Activated CD8-positive, alpha-beta T cell treated with anti-CD3 and anti-CD28 coated beads for 36 hours (primary cell): Measurements from ENCODE around the gene KLK15. TPM values are rescaled to one million over a fixed set of nuclear protein-coding genes. Genes with fewer than 3 reads are reported as not detected.

Experiments
- ATAC-seq: fragments of 200-7000 bp; cut with Tn5 transposase; one replicate; pipeline ENCODE4 v1.10.0; 2021; ENCODE audit warnings: mild to moderate bottlenecking, moderate library complexity
- CTCF ChIA-PET: fragments of 350-600 bp; sonication (Branson Sonifier 250); formaldehyde crosslinking; loops from one replicate; lab custom pipeline; 2021; ENCODE audit warnings: antibody characterized with exemption; lab: Charles Lee
- POLR2A ChIA-PET: fragments of 350-600 bp; sonication (Branson Sonifier 250); formaldehyde crosslinking; loops from one replicate; lab custom pipeline; 2021; ENCODE audit warnings: antibody characterized with exemption; lab: Charles Lee
- DNase-seq: peaks from one replicate; pipeline ENCODE4 v3.0.0-alpha.2; 2020
- H3K27ac Mint-ChIP-seq: one replicate; pipeline ENCODE4 v1.8.0; 2021; ENCODE audit warnings: mild to moderate bottlenecking, mixed read lengths
- H3K27me3 Mint-ChIP-seq: one replicate; pipeline ENCODE4 v1.8.0; 2021; ENCODE audit warnings: mixed read lengths
- H3K36me3 Mint-ChIP-seq: one replicate; pipeline ENCODE4 v1.8.0; 2021; ENCODE audit warnings: low read depth, mixed read lengths
- H3K4me1 Mint-ChIP-seq: one replicate; pipeline ENCODE4 v1.8.0; 2021; ENCODE audit warnings: low read depth, mixed read lengths
- H3K4me3 Mint-ChIP-seq: one replicate; pipeline ENCODE4 v1.8.0; 2021; ENCODE audit warnings: mild to moderate bottlenecking, moderate library complexity, mixed read lengths
- H3K9me3 Mint-ChIP-seq: one replicate; pipeline ENCODE4 v1.8.0; 2021; ENCODE audit warnings: mixed read lengths
- CTCF ChIP-seq: fragments of 200-600 bp; IDR thresholded peaks from one replicate; pipeline ENCODE4 v1.8.0; 2022; ENCODE audit warnings: antibody characterized with exemption, mild to moderate bottlenecking
- intact Hi-C: fragments of 100-400 bp; cut with micrococcal nuclease; formaldehyde crosslinking; loops from one replicate; pipeline ENCODE4 v1.10.0; 2022
- total RNA-seq, 2 experiments: library from RNA; stranded (reverse); gene quantifications; one replicate each; pipeline ENCODE4 v1.2.3, GENCODE V29; 2021

The KLK15 gene
- total RNA-seq, 2 experiments from 2014 or later, result not detected

GRCh38 chr19:50796128-50796633 lies 37.2 kb downstream of the KLK15 start:
- no peak for TF ChIP-seq CTCF

GRCh38 chr19:50795664-50796073 lies 37.7 kb downstream of the KLK15 start:
- Mint-ChIP-seq H3K4me3 (no peak overlapping the region), H3K27ac (peak overlapping the region; percentile 34), H3K4me1 (peaks cover 14% of the 10 kb centered on the region), H3K27me3 (no peaks in the 10 kb centered on the region), H3K36me3 (peaks cover 41% of the 10 kb centered on the region), H3K9me3 (no peaks in the 10 kb centered on the region)
- DNase-seq, result no peak
- POLR2A ChIA-PET, result interaction anchor here (0.6 to 9.4 kb wide), 12 partner anchors 7 to 72 kb away, joined by 3 to 99 read pairs (median 4); partner anchors contain the start of gene CLEC11A
- intact Hi-C loops, result no loop called here
- TF ChIP-seq CTCF, result no peak
- CTCF ChIA-PET, result interaction anchor here (1.6 kb wide), 1 partner anchor 126 kb away, joined by 13 read pairs; no protein-coding TSS in a partner anchor
- ATAC-seq, result no peak

More at GRCh38 chr19:50796128-50796633, 37.2 kb downstream of the KLK15 start:
- ATAC-seq, result peak; percentile 15
- Mint-ChIP-seq H3K9me3 (no peaks in the 10 kb centered on the region), H3K4me3 (no peak overlapping the region), H3K27ac (peak overlapping the region; percentile 34), H3K27me3 (no peaks in the 10 kb centered on the region), H3K4me1 (peaks cover 19% of the 10 kb centered on the region), H3K36me3 (peaks cover 46% of the 10 kb centered on the region)
- CTCF ChIA-PET, result interaction anchor here (1.8 kb wide), 1 partner anchor 126 kb away, joined by 9 read pairs; no protein-coding TSS in a partner anchor
- POLR2A ChIA-PET, result interaction anchor here (0.6 to 9.4 kb wide), 13 partner anchors 6 to 126 kb away, joined by 3 to 99 read pairs (median 3); partner anchors contain the start of gene CLEC11A
- intact Hi-C loops, result no loop called here
- DNase-seq, result peak; percentile 39

GRCh38 chr19:50794876-50795663 lies 38.3 kb downstream of the KLK15 start:
- DNase-seq, result peak; percentile 46
- no peak for TF ChIP-seq CTCF
- intact Hi-C loops, result no loop called here
- Mint-ChIP-seq H3K4me1 (peaks cover 11% of the 10 kb centered on the region), H3K27ac (no peak overlapping the region), H3K36me3 (peaks cover 37% of the 10 kb centered on the region), H3K27me3 (no peaks in the 10 kb centered on the region), H3K4me3 (no peak overlapping the region), H3K9me3 (no peaks in the 10 kb centered on the region)
- ATAC-seq, result peak; percentile 19
- ChIA-PET CTCF (interaction anchor here (0.9 to 1.6 kb wide), 3 partner anchors 10 to 127 kb away, joined by 3 to 13 read pairs (median 3); no protein-coding TSS in a partner anchor), POLR2A (interaction anchor here (0.7 to 9.4 kb wide), 13 partner anchors 7 to 127 kb away, joined by 3 to 99 read pairs (median 3); partner anchors contain the start of gene CLEC11A)

- Mint-ChIP-seq H3K36me3 (peaks cover 29% of the 10 kb centered on the region), H3K27me3 (no peaks in the 10 kb centered on the region), H3K27ac (peak overlapping the region; percentile 64), H3K9me3 (no peaks in the 10 kb centered on the region), H3K4me3 (no peak overlapping the region), H3K4me1 (peaks cover 9% of the 10 kb centered on the region)
- ChIA-PET POLR2A (interaction anchor here (0.7 to 9.4 kb wide), 11 partner anchors 8 to 128 kb away, joined by 3 to 99 read pairs (median 3); no protein-coding TSS in a partner anchor), CTCF (interaction anchor here (0.9 to 1.6 kb wide), 3 partner anchors 10 to 127 kb away, joined by 3 to 13 read pairs (median 3); no protein-coding TSS in a partner anchor)
- TF ChIP-seq CTCF, result peak; percentile 10
- peak; percentile 62 for DNase-seq
- peak; percentile 21 for ATAC-seq
- intact Hi-C loops, result no loop called here
Observed at GRCh38 chr19:50794074-50794875, 39.1 kb downstream of the KLK15 start.
